Measurements from ENCODE around the gene MACF1.

MACF1 gene

DNA sequence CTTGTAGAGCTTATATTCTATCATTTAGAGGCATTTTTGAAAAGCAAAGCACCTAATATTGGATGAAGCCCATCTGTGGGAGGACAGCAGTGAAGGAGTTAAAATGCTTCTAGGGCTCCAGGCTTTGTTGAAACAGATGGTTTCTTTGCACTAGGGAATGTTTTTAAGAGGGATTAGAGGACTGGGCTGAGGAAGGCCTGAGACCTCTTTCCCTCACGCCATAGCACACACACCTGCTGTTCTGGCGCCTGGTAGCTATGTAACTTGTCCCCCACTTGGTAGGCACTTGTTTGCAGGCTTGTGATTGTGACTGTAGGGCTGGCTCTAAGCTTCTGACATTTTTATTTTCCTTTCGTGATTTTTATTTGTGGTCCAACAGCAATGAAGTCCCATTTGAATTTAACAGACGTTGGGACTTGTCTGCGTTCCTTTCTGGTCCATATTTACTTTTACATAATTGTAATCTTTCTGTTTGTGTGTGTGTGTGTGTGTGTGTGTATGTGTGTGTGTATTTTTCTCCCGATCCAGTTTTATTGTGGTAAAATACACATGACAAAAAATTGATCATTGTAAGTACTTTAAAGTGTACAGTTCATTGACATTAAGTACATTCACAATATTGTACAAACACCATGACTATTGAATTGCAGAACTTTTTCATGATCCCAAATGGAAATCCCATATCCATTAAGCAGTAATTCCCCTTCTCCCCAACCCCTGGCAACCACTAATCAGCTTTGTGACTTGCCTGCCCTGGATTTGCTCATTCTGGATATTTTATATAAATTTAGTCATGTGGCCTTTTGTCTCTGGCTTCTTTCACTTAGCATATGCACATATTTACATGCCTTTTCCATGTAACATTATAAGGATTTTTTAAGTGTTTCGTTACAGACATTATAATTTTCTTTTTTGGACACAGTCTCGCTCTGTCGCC is 33.5 kb upstream of the MACF1 start:
- in situ Hi-C loops (cut with MboI; ENCODE audit: low pct_unique_long_range_greater_than_20kb, low sequenced_read_pairs, unreplicated experiment): no loop called here
- TF ChIP-seq, protein P1, sequence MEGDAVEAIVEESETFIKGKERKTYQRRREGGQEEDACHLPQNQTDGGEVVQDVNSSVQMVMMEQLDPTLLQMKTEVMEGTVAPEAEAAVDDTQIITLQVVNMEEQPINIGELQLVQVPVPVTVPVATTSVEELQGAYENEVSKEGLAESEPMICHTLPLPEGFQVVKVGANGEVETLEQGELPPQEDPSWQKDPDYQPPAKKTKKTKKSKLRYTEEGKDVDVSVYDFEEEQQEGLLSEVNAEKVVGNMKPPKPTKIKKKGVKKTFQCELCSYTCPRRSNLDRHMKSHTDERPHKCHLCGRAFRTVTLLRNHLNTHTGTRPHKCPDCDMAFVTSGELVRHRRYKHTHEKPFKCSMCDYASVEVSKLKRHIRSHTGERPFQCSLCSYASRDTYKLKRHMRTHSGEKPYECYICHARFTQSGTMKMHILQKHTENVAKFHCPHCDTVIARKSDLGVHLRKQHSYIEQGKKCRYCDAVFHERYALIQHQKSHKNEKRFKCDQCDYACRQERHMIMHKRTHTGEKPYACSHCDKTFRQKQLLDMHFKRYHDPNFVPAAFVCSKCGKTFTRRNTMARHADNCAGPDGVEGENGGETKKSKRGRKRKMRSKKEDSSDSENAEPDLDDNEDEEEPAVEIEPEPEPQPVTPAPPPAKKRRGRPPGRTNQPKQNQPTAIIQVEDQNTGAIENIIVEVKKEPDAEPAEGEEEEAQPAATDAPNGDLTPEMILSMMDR (IDR thresholded peaks at IDR 0.05; ENCODE audit: extremely low read depth, insufficient read depth, missing control alignments): no peak
- DNase-seq (ENCODE audit: low spot score): no peak

DNA sequence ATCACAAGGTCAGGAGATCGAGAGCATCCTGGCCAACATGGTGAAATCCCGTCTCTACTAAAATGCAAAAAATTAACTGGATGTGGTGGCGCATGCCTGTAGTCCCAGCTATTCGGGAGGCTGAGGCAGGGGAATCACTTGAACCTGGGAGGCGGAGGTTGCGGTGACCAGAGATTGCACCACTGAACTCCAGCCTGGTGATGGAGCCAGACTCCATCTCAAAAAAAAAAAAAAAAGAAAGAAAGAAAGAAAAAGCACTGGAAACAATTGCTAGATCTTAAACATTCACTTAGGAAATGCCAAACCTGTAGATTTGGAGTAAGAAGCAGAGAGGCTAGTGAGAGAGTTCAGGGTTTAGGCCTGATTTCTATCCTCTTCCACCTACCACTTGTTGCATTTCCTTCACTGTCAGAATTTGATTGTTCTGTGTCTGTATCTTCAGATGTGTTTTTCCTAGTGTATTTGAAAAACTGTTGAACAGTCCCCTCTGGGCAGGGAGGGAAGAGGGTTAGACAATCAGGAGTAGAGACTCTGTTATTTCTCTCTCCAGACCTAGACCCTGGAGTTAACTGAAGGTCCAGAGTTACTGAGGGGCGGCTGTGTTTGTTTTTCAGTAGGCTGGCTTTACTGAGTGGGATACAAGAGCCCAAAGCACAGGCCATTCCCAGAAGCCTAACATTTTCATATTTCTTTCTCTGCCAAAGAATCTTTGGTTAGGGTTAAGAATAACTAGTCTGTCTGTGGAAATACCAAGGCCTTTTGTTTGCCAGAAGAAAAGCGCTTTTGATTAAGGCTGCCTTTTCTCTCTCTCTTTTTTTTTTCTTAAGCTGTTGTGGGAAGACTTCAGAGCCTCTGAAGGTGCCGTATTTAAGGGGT is 31.1 kb upstream of the MACF1 start:
- TF ChIP-seq, protein P1 (IDR thresholded peaks at IDR 0.05; ENCODE audit: extremely low read depth, insufficient read depth, missing control alignments): no peak
- no peak for DNase-seq (ENCODE audit: low spot score)
- in situ Hi-C loops (cut with MboI; ENCODE audit: low pct_unique_long_range_greater_than_20kb, low sequenced_read_pairs, unreplicated experiment): no loop called here

DNA sequence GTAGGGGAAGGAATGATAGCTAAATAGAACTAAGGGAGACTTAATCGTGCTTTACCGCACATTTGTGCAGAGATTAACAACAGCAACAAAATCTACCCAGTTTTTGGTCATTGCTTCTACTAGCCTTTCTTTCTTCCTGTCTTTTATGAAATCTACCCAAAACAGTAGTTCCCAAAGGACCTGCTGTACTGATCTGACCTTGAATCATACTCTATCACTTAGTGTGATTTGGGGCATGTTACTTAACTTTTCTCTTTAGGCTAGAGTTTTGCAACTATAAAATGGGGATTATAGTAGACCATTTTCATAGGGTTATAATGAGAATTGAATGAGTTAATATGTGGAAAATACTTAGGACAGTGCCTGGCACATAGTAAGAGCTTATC is 30.5 kb upstream of the MACF1 start:
- TF ChIP-seq, protein P1 (IDR thresholded peaks at IDR 0.05; ENCODE audit: extremely low read depth, insufficient read depth, missing control alignments): no peak
- in situ Hi-C loops (cut with MboI; ENCODE audit: low pct_unique_long_range_greater_than_20kb, low sequenced_read_pairs, unreplicated experiment): no loop called here
- DNase-seq (ENCODE audit: low spot score): no peak

DNA sequence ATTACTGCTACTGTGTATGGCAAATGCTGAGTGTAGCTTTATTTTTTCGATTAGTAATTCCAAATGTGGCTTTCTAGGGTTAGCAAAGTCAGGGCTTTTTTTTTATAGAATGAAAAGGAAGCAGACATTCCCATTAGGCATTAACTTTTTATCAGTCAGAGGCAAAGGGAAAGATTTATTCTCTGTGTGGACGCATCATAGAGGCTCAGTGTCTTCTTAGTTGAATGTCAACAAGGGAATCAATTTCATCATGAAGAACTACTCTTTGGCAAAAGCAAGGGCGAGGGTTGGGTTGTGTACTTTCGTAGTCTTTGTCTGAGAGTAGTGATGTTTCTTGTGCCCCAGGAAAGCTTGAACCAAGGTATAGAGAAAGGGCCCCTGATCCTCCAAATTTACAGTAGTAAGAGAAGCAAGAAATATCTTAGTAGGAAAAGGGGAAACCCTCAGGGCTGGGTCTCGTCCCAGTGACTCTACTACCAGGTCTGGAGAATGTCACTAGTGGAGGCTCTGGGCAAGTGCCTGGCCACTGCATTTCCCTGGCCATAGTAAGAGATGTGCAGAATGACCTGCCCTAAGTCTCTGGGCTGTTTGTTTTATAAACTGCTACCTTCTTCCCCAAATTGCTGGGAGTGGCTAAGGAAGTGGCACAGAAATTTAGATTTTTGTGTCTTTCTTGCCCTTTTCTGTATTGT is 30.0 kb upstream of the MACF1 start:
- TF ChIP-seq, protein P1 (IDR thresholded peaks at IDR 0.05; ENCODE audit: extremely low read depth, insufficient read depth, missing control alignments): no peak

DNA sequence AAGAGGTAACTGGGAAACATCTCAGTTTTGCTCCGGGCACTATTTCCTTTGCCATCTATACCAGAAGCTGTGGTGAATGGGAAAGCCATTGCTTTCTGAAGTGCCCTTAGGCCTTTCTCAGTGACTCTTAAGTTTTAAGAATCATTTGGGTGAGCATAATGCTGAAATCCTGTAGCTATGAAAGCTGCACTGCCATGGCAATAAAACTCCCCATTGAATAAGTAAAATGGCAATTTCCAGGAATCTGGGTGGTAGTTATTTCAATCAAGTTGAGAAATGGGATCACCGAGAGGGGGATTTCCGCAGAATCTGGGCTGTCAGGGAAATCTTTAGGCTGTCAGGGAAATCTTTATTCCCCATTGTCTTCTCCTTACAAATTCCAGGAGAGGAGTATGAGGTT is 26.8 kb upstream of the MACF1 start:
- TF ChIP-seq, protein P1 (IDR thresholded peaks at IDR 0.05; ENCODE audit: extremely low read depth, insufficient read depth, missing control alignments): no peak
- in situ Hi-C loops (cut with MboI; ENCODE audit: low pct_unique_long_range_greater_than_20kb, low sequenced_read_pairs, unreplicated experiment): no loop called here
- no peak for DNase-seq (ENCODE audit: low spot score)

More for the DNA sequence above, 30.0 kb upstream of the MACF1 start:
- in situ Hi-C loops (cut with MboI; ENCODE audit: low pct_unique_long_range_greater_than_20kb, low sequenced_read_pairs, unreplicated experiment): no loop called here
- no peak for DNase-seq (ENCODE audit: low spot score)
